ENCODE measurements around the gene ZNF571.

- TF ChIP-seq CTCF (conservative IDR thresholded peaks at IDR 0.05; ENCODE audit: low read length) = no peak
- TF ChIP-seq EZH2phosphoT487 (IDR thresholded peaks at IDR 0.05; ENCODE audit: borderline replicate concordance, low read depth, low read length) = no peak
Measured at GRCh38 chr19:37565370-37565669, 29.3 kb downstream of the ZNF571 start.

Measured in OCI-LY7 (cell line).